Measurements from ENCODE around the gene CCNI2.
"Not testable (repeated sequence)": the region's sequence is repeated elsewhere in the genome, so short reads cannot be mapped to it uniquely, and the experiment has no call there.

The CCNI2 gene

GRCh38 chr5:132785365-132785764, 38.1 kb downstream of the CCNI2 start:
- no peak for DNase-seq

- DNase-seq, result no peak
Measured at GRCh38 chr5:132785864-132786263, 38.6 kb downstream of the CCNI2 start.

- no peak for DNase-seq
Measured at GRCh38 chr5:132787076-132787475, 39.9 kb downstream of the CCNI2 start.

GRCh38 chr5:132788508-132788907, 41.3 kb downstream of the CCNI2 start:
- DNase-seq, result no peak

- DNase-seq, result no peak
Measured at GRCh38 chr5:132788990-132789886, 42.0 kb downstream of the CCNI2 start.

GRCh38 chr5:132790201-132790865, 43.1 kb downstream of the CCNI2 start:
- no peak for DNase-seq

- DNase-seq, result no peak
Measured at GRCh38 chr5:132791026-132791425, 43.8 kb downstream of the CCNI2 start.

- no peak for DNase-seq
Measured at GRCh38 chr5:132797651-132798050, 50.4 kb downstream of the CCNI2 start.

GRCh38 chr5:132799392-132799791, 52.2 kb downstream of the CCNI2 start:
- no peak for DNase-seq

GRCh38 chr5:132800545-132800944, 53.3 kb downstream of the CCNI2 start:
- no peak for DNase-seq

- no peak for DNase-seq
Measured at GRCh38 chr5:132802044-132802684, 54.9 kb downstream of the CCNI2 start.

GRCh38 chr5:132802685-132803066, 55.5 kb downstream of the CCNI2 start:
- not testable (repeated sequence) for DNase-seq
